HG03469 (cell line): Measurements from ENCODE around the gene EHF.

Source experiments
- ATAC-seq: cut with Tn5 transposase; IDR thresholded peaks from one replicate; pipeline ENCODE4 v1.9.1; 2021; ENCODE audit warnings: mild to moderate bottlenecking, moderate library complexity, moderate number of reproducible peaks; ENCODE audit not compliant: unreplicated experiment

The EHF gene

GRCh38 chr11:34643311-34643710 is 22.4 kb downstream of the EHF start:
- no peak for ATAC-seq

GRCh38 chr11:34643846-34644245 is 23.0 kb downstream of the EHF start:
- ATAC-seq, result no peak

DNA sequence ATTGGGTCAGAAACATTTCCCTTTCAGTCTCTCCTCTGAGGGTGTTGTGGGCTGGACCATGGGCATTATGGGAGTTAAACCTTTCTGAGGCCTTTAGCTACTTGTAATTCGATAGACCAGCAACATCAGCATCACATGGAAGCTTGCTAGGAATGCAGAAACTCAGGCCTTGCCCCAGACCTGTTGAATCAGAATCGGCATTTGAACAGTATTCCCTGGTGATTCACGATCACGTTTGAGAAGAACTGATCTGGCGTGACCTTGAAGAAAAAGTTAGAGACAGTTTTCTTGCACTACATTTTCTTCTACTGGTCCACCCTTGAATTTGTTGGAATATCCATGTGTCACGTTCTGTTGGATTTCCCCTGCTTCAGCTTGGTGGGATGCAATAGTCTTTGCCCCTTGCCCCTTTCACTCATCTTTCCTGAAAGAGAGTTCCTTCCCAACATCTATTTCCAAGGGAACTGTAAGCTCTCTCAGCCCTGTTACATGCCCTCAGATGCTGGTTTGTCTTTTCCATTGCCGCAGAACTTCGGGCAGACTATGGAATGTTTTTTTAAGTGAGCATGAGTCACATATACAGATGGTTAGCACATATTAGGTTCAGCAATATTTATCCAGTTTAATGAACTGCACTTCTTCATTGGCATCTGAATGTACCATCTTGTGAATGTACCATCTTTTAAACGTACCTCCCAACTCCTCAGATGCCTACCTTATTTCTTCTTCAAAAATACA is 23.9 kb downstream of the EHF start:
- ATAC-seq, result no peak

- no peak for ATAC-seq
These were observed 25.5 kb downstream of the EHF start for GRCh38 chr11:34646431-34646830.

GRCh38 chr11:34647131-34647530 is 26.2 kb downstream of the EHF start:
- no peak for ATAC-seq

DNA sequence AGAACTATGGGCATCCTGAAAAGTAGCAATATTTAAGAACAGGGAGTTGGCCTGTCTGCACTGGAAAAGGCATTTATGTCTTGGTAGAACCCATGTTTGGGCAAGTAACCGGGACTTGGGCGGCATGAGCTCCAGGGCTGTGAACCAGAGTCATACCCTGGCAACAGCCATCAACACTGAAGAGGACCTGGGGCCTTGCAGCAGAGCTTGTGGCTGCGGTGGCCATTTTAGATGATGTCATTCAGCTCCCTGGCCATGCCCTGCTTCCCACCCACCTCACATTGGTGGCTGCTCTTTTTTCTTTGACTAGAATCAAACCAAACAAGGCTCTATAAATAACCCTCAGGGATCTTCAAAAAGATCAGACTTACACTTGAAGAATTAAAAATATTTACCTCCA is 26.6 kb downstream of the EHF start:
- ATAC-seq, result no peak

GRCh38 chr11:34648036-34648435 is 27.1 kb downstream of the EHF start:
- no peak for ATAC-seq

- ATAC-seq, result no peak
These were observed 28.7 kb downstream of the EHF start for GRCh38 chr11:34649597-34649996.

- ATAC-seq, result peak; percentile 88
These were observed 29.6 kb downstream of the EHF start for GRCh38 chr11:34650528-34650927.

DNA sequence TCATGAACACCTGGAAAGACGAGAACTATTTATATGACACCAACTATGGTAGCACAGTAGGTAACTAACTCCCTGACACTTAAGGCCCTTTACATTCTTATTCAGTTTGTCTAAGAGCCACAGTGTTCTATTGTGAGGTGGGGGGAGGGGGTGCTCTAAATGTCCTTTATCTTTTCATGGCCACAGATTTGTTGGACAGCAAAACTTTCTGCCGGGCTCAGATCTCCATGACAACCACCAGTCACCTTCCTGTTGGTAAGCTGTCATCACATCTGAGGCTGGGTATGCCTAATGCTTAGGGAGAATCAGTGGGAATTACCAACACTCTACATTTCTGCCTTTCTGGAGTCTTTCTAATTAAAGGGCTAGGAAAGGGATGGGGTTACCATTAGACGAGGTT is 30.7 kb downstream of the EHF start:
- no peak for ATAC-seq

DNA sequence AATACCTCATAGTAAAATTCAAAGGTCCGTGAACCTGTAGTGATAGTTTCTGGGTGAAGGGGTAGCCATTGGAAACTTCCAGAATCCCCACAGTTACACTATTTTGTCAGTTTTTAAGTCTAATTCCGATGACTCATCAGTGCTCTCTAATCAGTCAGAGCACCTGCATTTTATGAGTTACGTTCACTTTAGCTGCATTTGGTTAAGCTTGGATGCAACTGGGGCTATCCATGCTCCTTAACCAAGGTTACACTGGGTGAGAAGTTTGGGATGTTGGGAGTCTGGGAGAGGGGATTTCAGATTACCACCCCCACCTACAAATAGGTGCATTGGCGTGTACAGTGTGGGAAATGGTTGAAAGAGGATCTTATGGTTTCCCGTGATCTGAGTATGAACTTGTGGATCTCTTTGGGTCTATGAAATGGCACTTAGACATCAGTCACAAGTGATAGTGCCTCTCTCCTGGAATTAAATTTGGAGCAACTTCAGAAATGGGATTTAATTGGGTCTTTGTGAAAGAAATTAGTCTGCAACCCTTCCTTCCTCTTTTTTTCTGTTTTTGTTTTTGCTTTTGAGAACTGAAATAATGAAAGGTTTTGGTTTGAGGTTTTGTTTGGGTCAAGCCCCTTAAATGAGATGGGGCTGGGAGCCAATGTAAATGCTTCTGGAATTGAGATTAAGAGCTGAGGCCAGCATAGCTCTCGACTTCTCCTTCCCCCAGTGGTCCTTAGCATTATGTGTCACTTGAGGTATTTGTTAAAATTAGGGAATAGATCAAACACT is 31.5 kb downstream of the EHF start:
- no peak for ATAC-seq

GRCh38 chr11:34653031-34653430 is 32.1 kb downstream of the EHF start:
- no peak for ATAC-seq

DNA sequence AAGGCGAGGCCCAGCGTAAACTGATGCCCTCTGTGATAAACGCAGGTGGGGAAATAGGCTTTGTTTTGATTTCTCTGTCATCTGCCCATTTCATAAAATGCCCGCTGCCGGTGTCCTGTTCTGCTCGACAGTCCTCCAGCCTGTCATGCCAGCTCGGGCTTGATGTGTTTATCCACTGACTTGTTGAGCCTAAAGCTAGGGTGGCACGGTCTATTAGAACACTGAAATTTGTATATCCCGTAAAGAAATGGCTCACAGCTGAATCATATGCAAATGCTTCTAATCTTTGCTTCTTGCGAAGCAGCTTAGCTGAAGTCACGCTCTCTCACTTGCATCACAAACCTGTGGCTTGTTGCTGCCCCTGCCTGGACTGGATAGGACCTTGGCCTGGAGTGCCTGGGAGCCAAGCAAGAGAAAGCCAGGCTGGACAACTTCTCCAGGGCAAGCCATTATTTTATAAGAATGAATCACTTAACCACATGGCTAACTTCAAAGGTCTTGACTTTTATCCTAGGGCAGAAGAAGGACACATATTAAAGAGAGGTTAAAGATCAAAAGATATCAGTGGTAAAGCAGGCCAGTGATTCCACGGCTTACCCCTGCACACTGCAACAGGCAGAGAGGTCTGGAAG is 33.1 kb downstream of the EHF start:
- no peak for ATAC-seq

DNA sequence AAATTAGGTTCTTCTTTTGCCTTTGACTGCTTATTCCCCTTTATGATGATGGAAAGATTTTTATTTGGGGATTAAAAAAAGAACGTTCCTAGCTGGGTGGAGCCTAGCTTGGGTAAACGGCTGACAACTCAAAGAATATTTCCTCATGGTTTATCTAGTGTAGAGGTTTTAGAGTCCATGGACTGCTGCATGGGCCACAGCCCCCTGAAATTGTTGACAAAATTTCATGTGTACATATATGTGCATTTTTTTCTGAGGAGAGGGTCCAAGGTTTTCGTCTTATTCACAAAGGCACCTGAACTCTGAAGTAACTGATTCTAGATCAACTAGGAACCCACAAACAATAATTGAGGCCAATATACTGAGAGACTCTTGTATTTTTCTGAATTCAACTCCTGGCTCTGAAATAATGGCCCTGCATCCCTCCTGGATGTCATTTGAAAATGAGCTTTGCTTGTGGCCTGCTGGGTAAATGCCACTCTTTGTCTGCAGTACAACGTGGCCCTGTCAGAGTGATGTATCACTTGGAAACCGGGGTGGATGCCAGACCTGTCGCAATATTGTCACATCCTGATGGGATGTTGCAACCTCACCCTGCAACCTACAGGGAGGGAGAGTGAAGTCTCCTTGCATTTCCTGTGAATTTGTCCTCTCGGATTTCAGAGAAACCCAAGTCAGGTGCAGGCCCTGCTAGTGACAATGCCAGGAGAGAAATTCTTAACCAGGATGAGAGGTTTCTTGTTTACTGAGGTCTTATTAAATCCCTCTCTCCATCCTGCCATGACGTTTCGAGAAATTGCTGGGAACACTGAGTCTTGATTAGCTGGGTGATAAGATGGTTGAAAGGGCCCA is 33.8 kb downstream of the EHF start:
- ATAC-seq, result no peak

DNA sequence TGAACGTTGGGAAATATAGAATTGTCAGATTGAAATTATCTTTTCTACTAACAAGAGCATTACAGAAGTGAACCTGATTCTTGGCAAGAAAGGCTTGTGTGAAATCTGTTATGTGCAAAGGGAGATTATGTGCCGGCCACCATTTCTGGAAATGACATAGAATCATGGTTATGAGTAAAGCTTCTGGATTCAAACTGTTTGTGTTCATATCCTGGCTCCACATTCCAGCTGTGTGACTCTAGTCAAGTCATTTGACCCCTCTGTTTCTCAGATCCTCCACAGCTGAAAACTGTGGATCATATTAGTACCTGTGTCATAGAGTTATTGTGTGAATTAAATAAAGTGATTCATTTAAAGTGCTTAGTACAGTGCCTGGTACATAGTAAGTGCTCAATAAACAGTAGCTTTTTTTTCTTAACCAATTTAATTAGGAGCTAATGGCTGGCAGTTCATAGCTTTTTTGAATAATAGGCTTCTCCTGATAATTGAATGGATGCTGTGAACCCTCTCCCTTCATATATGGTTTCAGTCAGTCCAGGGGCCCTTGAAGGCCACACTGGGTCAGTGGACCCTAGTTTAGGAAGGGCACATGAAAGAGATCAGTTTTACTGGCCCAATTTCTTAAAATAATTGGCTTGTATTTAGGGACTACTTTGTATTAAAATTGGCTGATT is 34.6 kb downstream of the EHF start:
- no peak for ATAC-seq

DNA sequence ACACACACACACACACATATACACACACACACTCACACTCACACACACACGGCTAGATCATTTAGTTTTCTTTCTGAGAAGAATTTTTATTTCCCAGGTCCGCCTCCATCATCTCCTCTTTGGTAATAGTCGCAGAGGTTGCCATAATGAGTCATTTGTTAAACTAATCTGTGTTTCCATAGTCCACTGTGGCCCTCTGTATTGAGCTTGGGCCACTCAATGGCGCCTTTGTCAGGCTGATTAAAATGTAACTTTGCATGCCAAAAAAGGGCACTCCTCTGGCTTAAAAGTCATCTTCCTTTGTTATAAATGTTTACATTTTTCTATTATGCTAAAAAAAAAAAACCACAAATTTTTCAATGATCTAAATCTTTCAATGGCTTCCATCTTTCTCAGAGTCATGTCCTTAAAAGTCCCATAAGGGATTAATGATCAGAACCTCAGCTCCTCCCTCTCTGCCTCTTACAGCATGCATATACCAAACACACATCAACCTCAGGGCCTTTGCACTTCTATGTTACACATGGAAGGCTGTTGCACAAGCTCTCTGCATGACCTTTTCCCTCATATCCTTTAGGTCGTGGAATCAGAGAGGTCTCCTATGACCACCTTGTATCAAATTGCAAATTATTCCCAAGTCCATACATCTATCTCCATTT is 35.3 kb downstream of the EHF start:
- no peak for ATAC-seq

GRCh38 chr11:34658071-34659015 is 37.5 kb downstream of the EHF start:
- ATAC-seq, result no peak

DNA sequence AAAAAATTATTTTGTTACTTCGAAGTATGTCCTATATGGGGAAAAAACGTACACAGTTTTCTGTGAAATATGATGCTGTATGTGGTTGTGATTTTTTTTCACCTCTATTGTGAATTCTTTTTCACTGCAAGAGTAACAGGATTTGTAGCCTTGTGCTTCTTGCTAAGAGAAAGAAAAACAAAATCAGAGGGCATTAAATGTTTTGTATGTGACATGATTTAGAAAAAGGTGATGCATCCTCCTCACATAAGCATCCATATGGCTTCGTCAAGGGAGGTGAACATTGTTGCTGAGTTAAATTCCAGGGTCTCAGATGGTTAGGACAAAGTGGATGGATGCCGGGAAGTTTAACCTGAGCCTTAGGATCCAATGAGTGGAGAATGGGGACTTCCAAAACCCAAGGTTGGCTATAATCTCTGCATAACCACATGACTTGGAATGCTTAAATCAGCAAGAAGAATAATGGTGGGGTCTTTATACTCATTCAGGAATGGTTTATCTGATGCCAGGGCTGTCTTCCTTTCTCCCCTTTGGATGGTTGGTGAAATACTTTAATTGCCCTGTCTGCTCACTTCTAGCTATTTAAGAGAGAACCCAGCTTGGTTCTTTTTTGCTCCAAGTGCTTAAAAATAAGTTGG is 38.3 kb downstream of the EHF start:
- ATAC-seq, result no peak
